Stimulated activated naive CD4-positive, alpha-beta T cell (primary cell): ENCODE measurements around the gene FAM177B.
"Not testable (repeated sequence)": the region's sequence is repeated elsewhere in the genome, so short reads cannot be mapped to it uniquely, and the experiment has no call there.

Experiments
- DNase-seq, 6 experiments: peaks; one replicate each; lab custom pipeline; 2025; lab: John Stamatoyannopoulos, UW

The FAM177B gene

GRCh38 chr1:222739929-222740328 is 2.9 kb downstream of the FAM177B start:
- no peak for DNase-seq

DNA sequence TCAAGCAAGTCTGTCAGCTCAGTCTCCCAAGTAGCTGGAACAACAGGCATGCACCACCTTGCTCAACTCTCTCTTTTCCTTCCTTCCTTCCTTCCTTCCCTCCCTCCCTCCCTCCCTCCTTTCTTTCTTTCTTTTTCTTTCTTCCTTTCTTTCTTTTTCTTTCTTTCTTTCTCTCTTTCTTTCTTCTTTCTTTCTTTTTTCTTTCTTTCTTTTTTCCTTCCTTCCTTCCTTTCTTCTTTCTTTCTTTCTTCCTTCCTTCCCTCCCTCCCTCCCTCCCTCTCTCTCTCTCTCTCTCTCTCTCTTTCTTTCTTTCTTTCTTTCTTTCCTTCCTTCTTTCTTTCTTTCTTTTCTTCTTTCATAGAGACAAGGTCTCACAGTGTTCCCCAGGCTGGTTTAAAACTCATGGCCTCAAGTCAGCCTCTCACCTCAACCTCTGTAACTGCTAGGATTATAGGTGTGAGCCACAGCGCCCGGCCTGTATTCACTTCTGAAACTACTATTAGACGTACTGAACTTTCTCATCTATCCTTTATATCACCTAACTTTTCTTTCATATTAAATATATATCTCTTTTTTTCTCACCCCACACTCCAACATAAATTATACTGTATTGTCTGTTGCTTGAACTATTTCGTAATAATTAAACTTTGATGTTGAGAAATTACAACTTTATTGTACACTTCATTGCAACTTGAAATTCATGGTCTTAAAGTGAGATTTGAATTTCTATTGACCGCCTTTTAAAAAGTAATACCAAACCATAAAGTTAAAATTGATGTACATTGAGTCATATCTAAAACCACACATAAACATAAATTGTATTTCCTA is 4.8 kb downstream of the FAM177B start:
- DNase-seq: not testable (repeated sequence)

DNA sequence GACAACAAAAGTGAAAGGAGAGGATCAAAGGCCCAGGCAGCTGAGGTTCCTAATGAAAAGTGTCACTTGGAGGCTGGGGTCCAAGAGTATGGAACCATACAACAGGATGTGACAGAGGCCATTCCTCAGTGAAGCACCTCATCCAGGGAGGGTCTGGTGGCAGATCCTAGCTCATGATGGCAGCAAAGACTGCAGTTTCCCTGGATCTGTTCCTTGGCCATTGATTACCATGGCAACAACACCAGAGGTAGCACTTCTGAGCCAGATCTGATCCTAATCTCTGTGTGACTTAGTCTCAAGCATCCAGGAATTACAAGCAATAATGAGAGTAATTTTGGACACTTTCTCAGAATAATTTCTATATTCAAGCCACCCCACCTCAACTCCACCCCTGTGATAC is 12.9 kb downstream of the FAM177B start:
- no peak for DNase-seq

DNA sequence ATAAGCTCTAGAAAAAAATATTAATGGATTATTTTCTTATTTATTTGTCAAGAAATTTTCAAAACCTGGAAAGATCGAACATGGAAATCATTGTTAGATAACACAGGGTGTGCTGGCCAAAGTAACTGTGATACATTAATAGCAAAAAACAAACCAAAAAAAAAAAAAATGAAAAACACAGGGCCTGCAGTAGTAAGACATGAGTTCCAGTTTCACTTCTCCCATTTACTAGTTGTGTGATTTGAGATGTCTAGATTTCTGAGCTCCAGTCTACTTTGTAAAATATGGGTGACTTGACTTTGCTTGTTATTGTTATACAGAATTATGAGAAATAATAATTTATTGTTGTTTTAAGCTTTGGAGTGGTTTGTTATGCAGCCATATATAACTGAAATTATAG is 13.6 kb downstream of the FAM177B start:
- DNase-seq: no peak

DNA sequence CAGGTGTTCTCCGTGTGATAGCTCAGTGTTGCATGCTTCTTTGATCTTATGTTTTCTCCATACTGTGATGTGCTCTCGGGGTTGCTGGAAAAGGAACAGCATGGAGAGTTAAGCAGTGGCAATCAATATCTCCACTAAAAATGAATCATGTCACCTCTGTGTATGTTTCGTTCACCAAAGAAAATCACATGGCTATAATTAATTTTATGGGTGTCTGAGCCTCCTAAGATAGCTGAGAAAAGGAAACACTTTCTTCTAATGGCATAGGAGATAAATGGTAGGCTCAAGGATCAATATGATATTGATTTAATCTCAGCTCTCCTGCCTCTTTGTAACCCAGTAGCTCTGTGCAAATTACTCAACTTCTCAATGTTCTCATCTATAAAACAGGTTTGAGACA is 14.3 kb downstream of the FAM177B start:
- no peak for DNase-seq

GRCh38 chr1:222754366-222755139 is 17.6 kb downstream of the FAM177B start:
- no peak for DNase-seq

DNA sequence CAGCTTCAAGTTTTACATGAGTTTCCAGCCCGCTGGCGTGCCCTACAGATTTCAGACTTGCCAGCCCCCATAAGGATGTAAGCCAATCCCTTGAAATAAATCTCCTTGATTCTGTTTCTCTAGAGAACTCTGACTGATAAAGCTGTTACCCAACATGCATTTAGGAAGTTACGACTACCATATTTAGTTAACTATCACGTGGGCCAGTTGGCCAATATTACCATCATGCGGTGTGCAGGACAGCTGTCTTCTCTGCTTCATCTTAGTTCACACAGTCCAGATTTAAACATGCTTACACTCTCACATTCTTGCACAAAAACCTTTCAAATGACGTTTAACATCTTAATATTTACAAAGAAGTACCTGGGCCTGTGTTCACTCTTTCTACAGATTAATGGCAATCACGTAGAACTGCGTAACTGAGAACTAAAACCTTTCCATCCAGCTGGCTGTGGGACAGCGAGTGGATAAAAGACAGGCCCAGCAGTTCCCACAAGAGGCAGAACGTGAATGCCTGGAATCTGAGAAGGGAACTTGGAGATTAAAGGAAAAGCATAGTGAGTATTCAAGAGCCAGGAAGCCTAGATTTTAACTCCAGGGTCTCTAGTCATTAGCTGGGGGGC is 20.8 kb downstream of the FAM177B start:
- DNase-seq: no peak

DNA sequence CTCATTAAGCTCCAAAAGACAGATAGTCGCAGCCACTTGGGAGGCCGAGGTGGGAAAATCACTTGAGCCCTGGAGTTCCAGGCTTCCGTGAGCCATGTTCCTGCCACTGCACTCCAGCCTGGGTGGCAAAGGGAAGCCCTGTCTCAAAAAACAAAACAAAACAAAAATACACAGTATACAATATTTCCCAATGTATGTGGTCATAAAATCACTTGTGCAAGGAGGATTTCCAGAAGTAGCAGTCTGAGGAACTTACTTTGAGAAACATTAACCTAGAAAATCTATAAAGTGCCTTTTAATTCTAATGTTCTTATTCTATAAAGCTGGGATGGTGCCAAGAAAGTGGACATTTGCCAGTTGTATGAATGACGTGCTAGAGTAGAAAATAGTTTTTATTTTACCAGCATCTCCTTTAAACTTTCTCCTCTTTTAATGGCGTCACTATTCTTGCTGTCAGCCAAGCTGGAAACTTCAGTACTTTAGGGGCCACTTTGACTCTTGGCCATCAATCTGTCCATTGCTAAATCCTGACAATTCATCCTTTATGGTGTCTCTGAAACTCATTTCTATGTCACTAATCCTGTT is 22.5 kb downstream of the FAM177B start:
- no peak for DNase-seq

GRCh38 chr1:222761083-222761482 is 24.1 kb downstream of the FAM177B start:
- DNase-seq: no peak

DNA sequence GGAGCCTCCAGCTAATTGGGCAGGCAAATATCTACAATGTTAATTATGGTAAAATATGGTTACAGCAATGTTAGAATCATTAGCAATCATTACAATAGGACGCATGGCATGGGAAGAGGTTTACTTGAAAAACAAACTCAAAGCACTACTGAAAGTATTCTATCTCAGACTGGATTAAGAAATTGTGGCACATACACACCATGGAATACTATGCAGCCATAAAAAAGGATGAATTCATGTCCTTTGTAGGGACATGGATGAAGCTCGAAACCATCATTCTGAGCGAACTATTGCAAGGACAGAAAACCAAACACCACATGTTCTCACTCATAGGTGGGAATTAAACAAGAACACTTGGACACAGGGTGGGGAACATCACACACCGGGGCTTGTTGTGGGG is 25.2 kb downstream of the FAM177B start:
- DNase-seq: not testable (repeated sequence)

GRCh38 chr1:222767152-222767571 is 30.2 kb downstream of the FAM177B start:
- no peak for DNase-seq

GRCh38 chr1:222768592-222768991 is 31.6 kb downstream of the FAM177B start:
- DNase-seq: no peak

DNA sequence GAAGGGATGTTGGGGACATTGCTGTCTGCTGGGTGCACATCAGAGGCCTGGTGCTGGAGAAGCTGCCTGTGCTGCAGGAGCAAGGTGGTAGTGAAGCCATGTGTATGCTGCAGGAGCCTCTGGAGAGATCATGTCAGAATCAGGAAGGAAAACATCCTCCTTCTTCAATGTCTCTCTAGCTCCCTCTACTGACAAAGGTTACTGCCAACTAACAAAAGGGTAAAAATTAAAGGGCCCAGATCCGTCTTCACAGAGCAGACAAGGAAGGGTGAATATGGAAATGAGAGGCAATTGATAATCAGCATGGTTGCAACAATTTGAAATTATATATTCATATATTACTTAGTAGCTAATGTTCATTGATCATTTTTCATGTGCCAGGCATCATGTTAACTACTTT is 32.2 kb downstream of the FAM177B start:
- DNase-seq: no peak

- DNase-seq: no peak
These were observed 33.1 kb downstream of the FAM177B start for GRCh38 chr1:222769971-222770620.

DNA sequence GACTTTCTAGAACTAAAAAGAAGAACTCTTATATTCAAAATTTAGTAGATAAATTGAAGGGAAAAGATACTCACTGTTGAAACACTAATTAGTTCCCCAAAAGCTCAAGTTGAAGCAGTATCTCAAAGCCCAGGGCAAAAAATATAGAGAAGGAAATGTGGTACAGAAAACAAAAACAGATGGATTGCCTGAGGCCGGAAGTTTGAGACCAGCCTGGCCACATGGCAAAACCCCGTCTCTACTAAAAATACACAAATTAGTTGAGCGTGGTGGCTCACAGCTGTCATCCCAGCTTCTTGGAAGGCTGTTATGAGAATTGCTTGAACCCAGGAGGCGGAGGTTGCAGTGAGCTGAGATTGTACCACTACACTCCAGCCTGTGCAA is 36.0 kb downstream of the FAM177B start:
- peak in 2 of 6 experiments; percentile 15 to 42 for DNase-seq

- DNase-seq: no peak
These were observed 40.5 kb downstream of the FAM177B start for GRCh38 chr1:222777463-222777862.

DNA sequence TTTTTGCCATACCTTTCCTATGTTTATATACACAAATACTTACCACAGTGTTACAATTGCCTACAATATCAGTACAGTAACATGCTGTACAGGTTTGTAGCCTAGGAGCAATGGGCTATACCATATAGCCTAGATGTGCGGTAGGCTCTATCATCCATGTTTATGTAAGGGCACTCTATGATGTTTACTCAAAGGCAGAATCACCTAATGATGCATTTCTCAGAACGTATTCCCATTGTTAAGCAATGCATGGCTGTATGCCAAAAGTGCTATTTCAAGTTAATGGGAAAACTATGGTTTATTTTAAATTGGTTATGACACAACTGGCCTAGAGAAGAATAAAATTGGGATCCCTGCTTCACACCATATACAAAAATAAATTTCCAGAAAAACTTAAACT is 41.0 kb downstream of the FAM177B start:
- no peak for DNase-seq

DNA sequence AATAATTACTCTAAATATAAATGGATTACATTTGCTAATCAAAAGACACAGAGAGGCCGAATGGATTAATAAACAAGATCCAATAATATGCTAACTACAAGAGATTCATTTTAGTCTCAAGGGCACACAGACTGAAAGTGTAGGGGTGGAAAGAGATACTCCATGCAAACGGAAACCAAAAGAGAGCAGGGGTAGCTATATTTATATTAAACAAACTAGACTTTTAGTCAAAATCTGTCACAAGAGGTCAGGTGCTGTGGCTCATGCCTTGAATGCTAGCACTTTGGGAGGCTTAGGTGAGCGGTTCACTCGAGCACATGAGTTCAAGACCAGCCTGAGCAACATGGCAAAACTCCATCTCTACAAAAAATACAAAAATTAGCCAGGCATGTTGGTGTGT is 44.2 kb downstream of the FAM177B start:
- no peak for DNase-seq

- DNase-seq: no peak
These were observed 46.0 kb downstream of the FAM177B start for GRCh38 chr1:222783051-222783450.

DNA sequence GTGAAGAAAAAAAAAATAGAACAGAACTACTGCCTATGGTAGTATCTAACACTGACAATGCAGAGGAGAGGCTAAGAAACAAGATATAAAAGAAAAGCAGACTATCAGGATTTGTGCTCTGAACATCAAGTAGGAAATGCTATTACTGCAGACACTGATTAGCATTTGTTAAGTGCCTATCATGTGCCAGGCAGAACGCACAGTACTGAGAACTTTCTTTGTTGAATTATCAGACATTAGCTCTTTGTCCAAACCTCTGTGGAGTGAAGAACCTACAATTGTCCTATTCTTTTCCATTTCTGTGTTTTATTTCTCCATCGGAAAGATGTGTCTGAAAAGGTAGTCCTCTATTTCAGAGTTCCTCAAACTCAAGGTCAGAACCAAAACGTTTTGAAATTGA is 47.4 kb downstream of the FAM177B start:
- no peak for DNase-seq

GRCh38 chr1:222784916-222785315 is 47.9 kb downstream of the FAM177B start:
- no peak for DNase-seq

DNA sequence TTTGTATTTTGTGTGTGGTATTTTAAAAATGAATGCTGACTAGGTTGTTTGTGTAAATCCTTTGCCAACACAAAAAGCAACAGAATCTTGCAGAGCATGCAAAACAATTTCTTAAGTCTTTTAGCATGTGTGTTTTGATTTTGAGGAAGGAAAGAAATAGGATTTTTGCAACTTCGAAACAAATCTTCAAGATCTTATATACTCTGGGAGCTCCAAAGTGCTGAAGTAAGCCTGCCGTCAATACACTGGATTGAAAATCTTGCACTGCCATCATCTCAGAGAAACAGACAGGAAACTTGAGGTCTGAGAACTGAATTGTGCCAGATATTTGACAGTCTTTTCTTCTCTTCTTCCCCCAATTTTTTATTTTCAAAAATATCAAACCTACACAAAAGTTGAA is 48.5 kb downstream of the FAM177B start:
- no peak for DNase-seq
